K562 treated with DMSO at 1 percent for 24 hours (cell line): ENCODE measurements around the gene LIPI. TPM values are rescaled to one million over a fixed set of nuclear protein-coding genes. Genes with fewer than 3 reads are reported as not detected.

Experiments
- total RNA-seq: library from RNA; unstranded; fragments of 300-600 nt; gene quantifications from 2 replicates; pipeline ENCODE4 v1.2.3, GENCODE V29; 2022; ENCODE audit warnings: low read depth; ENCODE audit not compliant: insufficient read depth

LIPI gene
- total RNA-seq = not detected in 2 replicates

DNA sequence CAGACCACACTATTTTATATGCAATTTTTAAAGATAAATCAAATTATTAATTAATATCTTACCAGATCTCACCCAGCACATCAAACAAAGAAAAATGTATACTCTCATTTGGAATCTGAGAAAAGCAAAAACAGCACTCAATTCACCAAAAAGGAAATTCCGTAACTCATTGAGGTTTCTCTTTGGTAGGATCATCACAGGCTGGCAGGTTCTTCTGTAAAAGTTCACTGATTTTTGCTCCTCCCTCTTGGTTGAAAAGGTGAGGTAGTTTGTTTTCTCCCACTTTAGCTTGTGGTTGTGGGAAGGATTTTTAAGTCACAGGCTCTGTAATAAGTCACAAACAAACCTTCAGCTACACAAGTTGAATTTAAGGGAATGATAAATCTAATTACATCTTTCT, at the start of gene LIPI:
LIPI (minus strand) TSS at position 218 of the 400 bp plus-strand sequence; CDS start at position 108, 110 bp downstream.

GRCh38 chr21:14215971-14216641, 5.4 kb upstream of the LIPI start, which contains the start of gene RBM11:
Gene RBM11, plus strand, starts transcription at chr21:14216157. Its CDS starts 30 bp downstream, at chr21:14216187.

Other genes with a start within 250 kb of the LIPI start
- gene RBM11, start 5.2 kb upstream of the LIPI start, total RNA-seq = 2.2 and 3.2 TPM in 2 replicates
- gene HSPA13, start 172.2 kb upstream of the LIPI start, total RNA-seq = 18.7 and 22.2 TPM in 2 replicates